Muscle layer of duodenum (tissue), 2 donors: ENCODE measurements around the gene PSMD5.
A peak's percentile ranks its signal among the peaks of the same experiment; 100 is the strongest.

Source experiments
- H3K27ac ChIP-seq: one replicate; pipeline ENCODE4 v1.7.0; 2013; ENCODE audit warnings: mild to moderate bottlenecking, low read length
- H3K27me3 ChIP-seq: one replicate; pipeline ENCODE4 v1.7.0; 2013; ENCODE audit warnings: low read depth, mild to moderate bottlenecking, control low read depth, low read length
- H3K36me3 ChIP-seq, 2 donors: one replicate each; pipeline ENCODE4 v1.7.0; 2013; ENCODE audit warnings: low read length in 2 of 2, control low read depth in 1 of 2, mild to moderate bottlenecking in 1 of 2; ENCODE audit not compliant: insufficient read depth in 2 of 2, control insufficient read depth in 1 of 2
- H3K4me1 ChIP-seq, 2 donors: one replicate each; pipeline ENCODE4 v1.7.0; 2013; ENCODE audit warnings: low read length in 2 of 2, mild to moderate bottlenecking in 2 of 2, control low read depth in 1 of 2, moderate library complexity in 1 of 2; ENCODE audit not compliant: insufficient read depth in 2 of 2, control insufficient read depth in 1 of 2
- H3K4me3 ChIP-seq, 2 donors: one replicate each; pipeline ENCODE4 v1.7.0; 2013; ENCODE audit warnings: low read length in 2 of 2, low read depth in 1 of 2, mild to moderate bottlenecking in 1 of 2
- H3K9me3 ChIP-seq, 2 donors: one replicate each; pipeline ENCODE4 v1.7.0; 2013; ENCODE audit warnings: low read length in 2 of 2, control low read depth in 1 of 2, mild to moderate bottlenecking in 1 of 2; ENCODE audit not compliant: control insufficient read depth in 1 of 2
- donor health status: healthy.

PSMD5 gene

GRCh38 chr9:120853198-120853597, 10.5 kb upstream of the PSMD5 start:
- no peak overlapping the region for H3K27ac ChIP-seq
- peaks cover 2 to 17% of the 10 kb centered on the region in 2 donors for H3K36me3 ChIP-seq
- H3K4me3 ChIP-seq: no peak overlapping the region

GRCh38 chr9:120852240-120853010, 9.7 kb upstream of the PSMD5 start:
- Histone ChIP-seq H3K36me3 (peaks cover 0 to 10% of the 10 kb centered on the region in 2 donors), H3K9me3 (no peaks in the 10 kb centered on the region), H3K4me1 (no peaks in the 10 kb centered on the region), H3K27me3 (no peaks in the 10 kb centered on the region), H3K27ac (no peak overlapping the region), H3K4me3 (no peak overlapping the region)

More at GRCh38 chr9:120853198-120853597, 10.5 kb upstream of the PSMD5 start:
- H3K27me3 ChIP-seq: no peaks in the 10 kb centered on the region
- H3K9me3 ChIP-seq: no peaks in the 10 kb centered on the region
- no peaks in the 10 kb centered on the region for H3K4me1 ChIP-seq

- Histone ChIP-seq H3K27me3 (no peaks in the 10 kb centered on the region), H3K36me3 (peaks cover 0 to 3% of the 10 kb centered on the region in 2 donors), H3K9me3 (no peaks in the 10 kb centered on the region), H3K27ac (no peak overlapping the region), H3K4me3 (no peak overlapping the region), H3K4me1 (no peaks in the 10 kb centered on the region)
Observed at GRCh38 chr9:120851449-120851848, 8.7 kb upstream of the PSMD5 start.

- Histone ChIP-seq H3K4me3 (no peak overlapping the region), H3K27me3 (no peaks in the 10 kb centered on the region), H3K27ac (no peak overlapping the region), H3K4me1 (no peaks in the 10 kb centered on the region), H3K9me3 (no peaks in the 10 kb centered on the region), H3K36me3 (no peaks in the 10 kb centered on the region)
Observed at GRCh38 chr9:120850315-120850714, 7.6 kb upstream of the PSMD5 start.

GRCh38 chr9:120846906-120847305, 4.2 kb upstream of the PSMD5 start:
- Histone ChIP-seq H3K4me1 (peaks cover 0 to 5% of the 10 kb centered on the region in 2 donors), H3K4me3 (no peak overlapping the region), H3K36me3 (no peaks in the 10 kb centered on the region), H3K9me3 (peaks cover 0 to 2% of the 10 kb centered on the region in 2 donors), H3K27ac (no peak overlapping the region), H3K27me3 (no peaks in the 10 kb centered on the region)

- Histone ChIP-seq H3K4me1 (peaks cover 0 to 9% of the 10 kb centered on the region in 2 donors), H3K4me3 (no peak overlapping the region), H3K27ac (no peak overlapping the region), H3K9me3 (peaks cover 0 to 2% of the 10 kb centered on the region in 2 donors), H3K36me3 (no peaks in the 10 kb centered on the region), H3K27me3 (no peaks in the 10 kb centered on the region)
Observed at GRCh38 chr9:120846251-120846889, 3.6 kb upstream of the PSMD5 start.

- Histone ChIP-seq H3K4me3 (no peak overlapping the region), H3K36me3 (peaks cover 0 to 4% of the 10 kb centered on the region in 2 donors), H3K27ac (no peak overlapping the region), H3K9me3 (peaks cover 0 to 2% of the 10 kb centered on the region in 2 donors), H3K27me3 (no peaks in the 10 kb centered on the region), H3K4me1 (peaks cover 0 to 9% of the 10 kb centered on the region in 2 donors)
Observed at GRCh38 chr9:120845255-120845654, 2.5 kb upstream of the PSMD5 start.

- Histone ChIP-seq H3K4me1 (peaks cover 0 to 12% of the 10 kb centered on the region in 2 donors), H3K27me3 (no peaks in the 10 kb centered on the region), H3K27ac (peak overlapping the region; percentile 91), H3K9me3 (peaks cover 0 to 2% of the 10 kb centered on the region in 2 donors), H3K36me3 (peaks cover 0 to 4% of the 10 kb centered on the region in 2 donors), H3K4me3 (peak overlapping the region; percentile 78 to 92)
Observed at GRCh38 chr9:120841930-120842684, 615 bp downstream of the PSMD5 start.

GRCh38 chr9:120839146-120839545, 3.6 kb downstream of the PSMD5 start:
- peaks cover 0 to 12% of the 10 kb centered on the region in 2 donors for H3K4me1 ChIP-seq
- H3K36me3 ChIP-seq: peaks cover 0 to 11% of the 10 kb centered on the region in 2 donors
- H3K4me3 ChIP-seq: no peak overlapping the region
- no peak overlapping the region for H3K27ac ChIP-seq
- peaks cover 0 to 2% of the 10 kb centered on the region in 2 donors for H3K9me3 ChIP-seq
- H3K27me3 ChIP-seq: no peaks in the 10 kb centered on the region

GRCh38 chr9:120837921-120838320, 4.8 kb downstream of the PSMD5 start:
- Histone ChIP-seq H3K27me3 (no peaks in the 10 kb centered on the region), H3K27ac (no peak overlapping the region), H3K36me3 (peaks cover 5 to 15% of the 10 kb centered on the region in 2 donors), H3K4me3 (no peak overlapping the region), H3K4me1 (peaks cover 0 to 16% of the 10 kb centered on the region in 2 donors), H3K9me3 (no peaks in the 10 kb centered on the region)

- Histone ChIP-seq H3K36me3 (peaks cover 38 to 42% of the 10 kb centered on the region in 2 donors), H3K27me3 (no peaks in the 10 kb centered on the region), H3K4me1 (peaks cover 0 to 3% of the 10 kb centered on the region in 2 donors), H3K27ac (no peak overlapping the region), H3K4me3 (no peak overlapping the region), H3K9me3 (no peaks in the 10 kb centered on the region)
Observed at GRCh38 chr9:120833325-120833724, 9.4 kb downstream of the PSMD5 start.
